ENCODE results near the gene OR2T10.

GRCh38 chr1:248596615-248597014 lies 885 bp downstream of the OR2T10 start:
- TF ChIP-seq CTCF (IDR thresholded peaks at IDR 0.05; ENCODE audit: poor library complexity, severe bottlenecking) (no peak), EZH2 (IDR thresholded peaks at IDR 0.05; ENCODE audit: borderline replicate concordance, insufficient read depth, low read length, poor library complexity, severe bottlenecking) (no peak), SMC3 (conservative IDR thresholded peaks at IDR 0.05; ENCODE audit: poor library complexity) (no peak), RAD21 (conservative IDR thresholded peaks at IDR 0.05) (no peak), POLR2AphosphoS5 (IDR thresholded peaks at IDR 0.05) (no peak), EP300 (conservative IDR thresholded peaks at IDR 0.05; ENCODE audit: poor library complexity, severe bottlenecking) (no peak), MXI1 (conservative IDR thresholded peaks at IDR 0.05; ENCODE audit: poor library complexity, severe bottlenecking) (no peak), REST (IDR thresholded peaks at IDR 0.05; ENCODE audit: borderline replicate concordance) (no peak), TAF1 (IDR thresholded peaks at IDR 0.05; ENCODE audit: low read depth) (no peak)
